SJCRH30 (cell line): Measurements from ENCODE around the gene SUPT20HL2. TPM values are rescaled to one million over a fixed set of nuclear protein-coding genes. Genes with fewer than 3 reads are reported as not detected.
"Not testable (repeated sequence)": the region's sequence is repeated elsewhere in the genome, so short reads cannot be mapped to it uniquely, and the experiment has no call there.

Experiments
- DNase-seq, 2 experiments: peaks; one replicate each; pipeline ENCODE4 v3.0.0-alpha.2; 2015 to 2020
- H3K27ac ChIP-seq: fragments of 250-450 bp; sonication (Bioruptor Pico); 2 replicates; pipeline ENCODE4 v1.5.1; 2020; ENCODE audit warnings: mild to moderate bottlenecking, moderate library complexity
- H3K27me3 ChIP-seq: fragments of 250-450 bp; sonication (Bioruptor Pico); 2 replicates; pipeline ENCODE4 v1.5.1; 2020; ENCODE audit warnings: mild to moderate bottlenecking, moderate library complexity
- H3K36me3 ChIP-seq: fragments of 250-450 bp; sonication (Bioruptor Pico); 2 replicates; pipeline ENCODE4 v1.5.1; 2020; ENCODE audit warnings: mild to moderate bottlenecking, moderate library complexity
- H3K4me1 ChIP-seq: fragments of 250-450 bp; sonication (Bioruptor Pico); 2 replicates; pipeline ENCODE4 v1.5.1; 2020; ENCODE audit warnings: mild to moderate bottlenecking, moderate library complexity
- H3K4me3 ChIP-seq: fragments of 250-450 bp; sonication (Bioruptor Pico); 2 replicates; pipeline ENCODE4 v1.5.1; 2020; ENCODE audit warnings: mild to moderate bottlenecking, moderate library complexity
- H3K9me3 ChIP-seq: fragments of 250-450 bp; sonication (Bioruptor Pico); replicated peaks from 2 replicates; pipeline ENCODE4 v1.5.1; 2020; ENCODE audit warnings: mild to moderate bottlenecking, moderate library complexity
- total RNA-seq: library from RNA; depleted of rRNA; stranded (reverse); fragments of >200 nt; shearing (Covaris generic); gene quantifications from 2 replicates; pipeline ENCODE4 v1.2.3, GENCODE V29; 2014

Gene SUPT20HL2
- total RNA-seq, 1 experiment from 2014 or later, result 0.18 TPM

DNA sequence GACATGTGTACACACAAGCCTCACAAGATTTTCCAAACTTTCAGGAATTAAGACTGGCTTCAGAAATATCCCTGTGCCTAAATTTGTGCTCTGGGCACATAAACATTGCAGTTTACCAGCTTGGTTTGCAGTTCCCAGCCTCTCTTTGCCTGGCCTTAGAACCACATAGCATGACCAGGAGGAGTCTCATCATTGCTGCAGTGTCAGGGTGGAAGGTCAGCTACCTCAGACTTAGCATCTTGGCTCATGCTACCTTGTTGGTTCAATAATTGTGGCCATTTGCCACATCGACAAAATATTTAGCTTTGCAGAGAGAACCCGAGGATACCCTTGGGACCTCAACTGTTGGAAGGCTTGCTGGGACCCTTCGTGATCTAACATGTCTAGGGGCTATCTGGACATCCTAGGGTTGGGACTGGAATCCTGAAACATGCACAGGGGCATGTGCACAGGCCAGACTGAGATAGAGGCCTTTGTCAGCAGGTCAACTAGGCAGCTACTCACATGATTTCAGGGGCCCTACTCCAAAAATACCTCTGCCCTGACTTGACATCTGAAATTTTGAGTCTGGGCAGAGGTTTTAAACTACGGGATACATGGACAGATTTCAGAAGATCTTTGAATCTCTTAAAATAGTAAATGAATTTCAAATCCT, 8.0 kb upstream of the SUPT20HL2 start:
- H3K27me3 ChIP-seq, result no peaks in the 10 kb centered on the region
- no peaks in the 10 kb centered on the region for H3K9me3 ChIP-seq
- no peaks in the 10 kb centered on the region for H3K4me1 ChIP-seq
- DNase-seq, result no peak
- no peak overlapping the region for H3K4me3 ChIP-seq
- H3K36me3 ChIP-seq, result no peaks in the 10 kb centered on the region
- H3K27ac ChIP-seq, result no peak overlapping the region

DNA sequence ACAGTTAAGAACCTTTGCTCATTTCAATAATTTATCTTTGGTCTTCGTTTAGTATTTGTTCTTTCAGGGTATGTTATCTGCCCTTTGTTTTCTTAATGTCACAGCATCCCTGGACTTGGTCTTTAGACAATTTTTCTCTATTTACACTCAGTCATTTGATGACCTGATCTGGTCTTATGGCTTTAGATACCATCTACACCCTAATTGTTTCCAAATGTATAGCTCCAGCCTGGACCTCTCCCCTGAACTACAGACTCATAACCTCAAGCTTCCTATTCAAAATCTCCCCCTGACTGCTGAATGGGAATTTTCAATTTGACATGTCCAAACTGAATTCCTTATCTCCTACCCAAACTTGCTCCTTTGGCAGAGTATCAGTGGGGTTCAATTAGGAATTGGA, 3.7 kb upstream of the SUPT20HL2 start:
- H3K27ac ChIP-seq, result no peak overlapping the region
- DNase-seq, result no peak

DNA sequence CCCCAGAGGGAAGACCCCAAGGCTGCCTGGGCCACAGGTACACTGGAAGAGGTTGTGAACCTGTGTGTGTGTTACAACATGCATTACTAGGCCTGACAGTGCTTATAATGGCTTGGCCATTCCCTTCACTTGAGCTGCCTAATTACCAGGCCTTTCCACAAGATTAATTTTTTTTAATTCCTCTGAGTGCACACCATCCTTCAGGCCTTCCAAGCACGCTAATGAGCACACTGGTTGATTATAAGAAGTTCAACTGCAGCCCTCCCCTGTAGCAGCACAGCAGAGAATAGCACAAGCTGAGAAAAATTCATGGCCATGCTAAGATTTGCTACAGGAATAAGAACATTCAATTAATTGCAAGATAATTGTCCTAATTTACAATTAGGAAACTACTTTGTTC, 2.2 kb upstream of the SUPT20HL2 start:
- no peaks in the 10 kb centered on the region for H3K9me3 ChIP-seq
- no peaks in the 10 kb centered on the region for H3K4me1 ChIP-seq
- no peaks in the 10 kb centered on the region for H3K36me3 ChIP-seq
- no peaks in the 10 kb centered on the region for H3K27me3 ChIP-seq
- no peak for DNase-seq
- H3K4me3 ChIP-seq, result no peak overlapping the region
- no peak overlapping the region for H3K27ac ChIP-seq

More for the DNA sequence above, 3.7 kb upstream of the SUPT20HL2 start:
- no peak overlapping the region for H3K4me3 ChIP-seq
- no peaks in the 10 kb centered on the region for H3K36me3 ChIP-seq
- no peaks in the 10 kb centered on the region for H3K27me3 ChIP-seq
- no peaks in the 10 kb centered on the region for H3K9me3 ChIP-seq
- H3K4me1 ChIP-seq, result no peaks in the 10 kb centered on the region

DNA sequence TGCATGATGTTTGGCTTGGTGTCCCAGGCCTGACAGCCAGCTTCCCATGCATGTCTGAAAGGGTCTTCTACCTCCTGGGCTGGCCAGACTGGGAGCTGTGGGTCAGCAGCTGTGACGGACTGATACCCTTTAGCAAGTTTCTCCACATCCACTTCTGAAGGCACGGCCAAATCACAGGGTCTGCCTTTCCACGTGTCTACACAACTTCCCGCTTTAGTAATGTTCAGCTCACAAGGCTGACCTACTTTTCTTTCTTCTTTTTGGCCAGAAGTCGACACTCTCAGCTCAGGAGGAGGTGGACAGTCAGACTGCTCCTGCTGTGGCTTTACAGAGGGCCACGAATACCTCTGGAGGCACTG, 1.6 kb downstream of the SUPT20HL2 start:
- not testable (repeated sequence) for H3K9me3 ChIP-seq, DNase-seq, H3K27ac ChIP-seq, H3K27me3 ChIP-seq, H3K4me1 ChIP-seq, H3K4me3 ChIP-seq, H3K36me3 ChIP-seq

DNA sequence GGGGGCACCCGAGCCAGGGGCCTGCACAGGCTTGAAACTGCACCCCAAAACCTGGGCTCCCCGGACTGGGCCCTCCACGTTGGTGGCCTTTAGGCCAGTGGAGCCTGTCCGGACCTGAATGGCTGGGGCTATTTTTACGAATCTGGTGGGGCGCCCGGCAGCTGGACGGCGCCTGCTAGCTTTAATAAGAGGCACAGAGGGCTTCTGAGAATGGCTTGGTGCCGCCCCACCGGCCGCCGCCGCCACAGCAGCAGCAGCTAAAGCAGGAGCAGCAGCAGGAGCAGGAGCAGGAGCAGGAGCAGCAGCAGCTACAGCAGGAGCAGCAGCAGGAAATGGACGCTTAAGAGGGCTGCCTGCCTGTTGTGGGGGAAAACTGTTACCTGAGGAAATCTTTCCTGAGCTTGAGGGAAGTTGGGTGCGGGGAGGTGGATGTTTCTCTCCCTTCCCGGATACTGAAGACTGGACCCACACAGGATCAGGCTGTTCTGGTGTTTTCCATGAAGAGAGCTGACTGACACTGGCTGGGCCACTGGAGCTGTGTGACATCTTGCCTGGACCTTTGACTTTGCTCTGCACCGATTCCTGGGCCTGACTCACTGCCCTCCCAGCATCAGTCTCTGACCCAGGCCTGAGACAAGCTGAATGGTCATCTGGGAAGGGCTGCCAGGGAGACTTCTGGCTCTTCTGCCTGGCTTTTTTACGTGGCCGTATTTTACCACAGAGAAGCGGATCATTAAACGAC, 2.2 kb downstream of the SUPT20HL2 start:
- H3K36me3 ChIP-seq, H3K4me3 ChIP-seq, H3K9me3 ChIP-seq, H3K4me1 ChIP-seq, H3K27ac ChIP-seq, H3K27me3 ChIP-seq: not testable (repeated sequence)
- peak in 1 of 2 experiments; percentile 2 for DNase-seq

DNA sequence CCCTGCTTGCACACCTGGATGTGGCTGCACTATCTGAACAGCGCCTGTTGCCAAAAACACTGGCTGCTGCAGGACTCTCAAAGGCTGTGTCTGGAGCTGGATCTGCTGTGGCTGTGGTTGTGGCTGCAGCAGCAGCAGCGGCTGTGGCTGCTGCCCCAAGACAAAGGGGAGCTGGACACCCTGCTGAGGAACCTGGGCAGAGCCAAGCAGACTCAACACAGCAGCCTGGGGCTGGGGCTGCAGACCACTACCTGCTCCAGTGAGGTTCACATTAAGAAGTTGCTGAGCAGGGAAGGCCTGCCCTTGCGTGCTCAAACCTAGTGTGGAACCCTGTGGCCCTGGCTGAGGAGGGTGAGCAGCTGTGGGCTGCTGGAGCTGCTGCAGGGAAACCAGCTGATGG, 3.0 kb downstream of the SUPT20HL2 start:
- H3K9me3 ChIP-seq, H3K36me3 ChIP-seq, H3K4me1 ChIP-seq, DNase-seq, H3K27ac ChIP-seq, H3K4me3 ChIP-seq, H3K27me3 ChIP-seq: not testable (repeated sequence)

DNA sequence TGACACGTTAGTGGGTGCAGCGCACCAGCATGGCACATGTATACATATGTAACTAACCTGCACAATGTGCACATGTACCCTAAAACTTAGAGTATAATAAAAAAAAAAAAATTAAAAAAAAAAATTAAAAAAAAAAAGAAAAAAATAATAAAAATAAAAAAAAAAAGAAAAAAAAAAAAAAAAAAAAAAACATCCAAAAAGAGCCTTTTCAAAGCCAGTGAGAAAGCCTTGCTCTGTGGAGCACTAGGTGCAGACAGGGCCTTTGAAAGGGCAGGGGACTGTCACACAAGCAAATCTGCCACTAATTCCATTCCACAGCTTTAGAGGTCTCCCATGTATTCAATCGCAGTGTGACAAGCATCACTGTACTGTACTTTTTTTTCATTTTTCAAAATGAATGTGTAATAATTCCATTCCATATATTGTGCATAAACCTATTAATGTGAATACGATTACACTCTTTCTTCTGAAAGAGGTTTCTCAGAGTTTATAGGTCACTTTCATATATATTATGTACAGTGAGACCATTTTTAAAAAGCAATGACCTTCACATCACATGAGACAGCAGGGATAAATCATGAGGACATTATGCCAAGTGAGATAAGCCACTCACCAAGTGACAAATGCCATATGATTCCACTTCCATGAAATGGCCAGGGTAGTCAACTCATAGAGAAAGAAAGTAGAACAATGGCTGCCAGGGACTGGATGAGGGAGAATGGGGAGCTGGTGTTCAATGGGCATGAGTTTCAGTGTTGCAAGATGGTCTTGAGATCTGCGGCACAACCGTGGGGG, 4.1 kb downstream of the SUPT20HL2 start:
- not testable (repeated sequence) for H3K36me3 ChIP-seq, H3K27ac ChIP-seq, DNase-seq, H3K4me1 ChIP-seq, H3K9me3 ChIP-seq, H3K4me3 ChIP-seq, H3K27me3 ChIP-seq

DNA sequence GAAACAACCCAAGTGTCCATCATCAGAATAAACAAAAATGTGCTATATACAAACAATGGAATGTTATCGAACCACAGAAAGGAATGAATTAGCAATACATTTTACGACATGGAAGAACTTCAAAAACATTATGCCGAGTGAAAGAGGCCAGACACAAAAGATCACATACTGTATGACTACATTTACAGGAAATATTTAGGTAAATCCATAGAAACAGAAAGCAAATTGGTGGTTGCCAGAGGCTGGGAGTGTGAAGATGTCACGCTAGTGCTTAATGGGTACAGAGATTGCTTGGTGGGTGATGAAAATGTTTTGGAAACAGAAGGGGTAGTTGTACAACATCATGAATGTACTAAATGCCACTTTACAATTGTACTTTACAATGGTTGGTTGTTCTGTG, 5.1 kb downstream of the SUPT20HL2 start:
- H3K27ac ChIP-seq, H3K4me1 ChIP-seq, H3K27me3 ChIP-seq, H3K36me3 ChIP-seq, H3K9me3 ChIP-seq, H3K4me3 ChIP-seq, DNase-seq: not testable (repeated sequence)

DNA sequence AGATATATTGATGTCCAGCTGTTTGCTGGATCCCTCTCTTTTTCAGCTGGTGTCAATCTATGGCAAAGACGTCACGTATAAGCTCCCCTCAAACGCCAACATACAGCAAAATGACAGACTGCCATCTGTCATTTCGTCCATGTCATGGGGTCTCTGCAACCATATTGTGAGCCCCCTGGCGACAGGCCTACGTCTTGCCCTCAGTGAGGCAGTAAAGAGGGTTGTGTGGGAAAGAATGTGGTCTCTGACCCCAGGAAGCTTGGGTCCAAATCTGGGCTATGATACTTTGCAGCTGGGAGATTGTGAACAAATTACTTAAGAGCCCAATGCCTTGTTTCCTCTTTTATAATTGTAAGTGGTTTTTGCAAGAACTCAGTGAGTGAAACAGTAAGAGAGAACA, 7.4 kb downstream of the SUPT20HL2 start:
- Histone ChIP-seq H3K27me3 (no peaks in the 10 kb centered on the region), H3K36me3 (no peaks in the 10 kb centered on the region), H3K4me1 (no peaks in the 10 kb centered on the region), H3K9me3 (no peaks in the 10 kb centered on the region), H3K27ac (no peak overlapping the region), H3K4me3 (no peak overlapping the region)
- DNase-seq, result no peak

DNA sequence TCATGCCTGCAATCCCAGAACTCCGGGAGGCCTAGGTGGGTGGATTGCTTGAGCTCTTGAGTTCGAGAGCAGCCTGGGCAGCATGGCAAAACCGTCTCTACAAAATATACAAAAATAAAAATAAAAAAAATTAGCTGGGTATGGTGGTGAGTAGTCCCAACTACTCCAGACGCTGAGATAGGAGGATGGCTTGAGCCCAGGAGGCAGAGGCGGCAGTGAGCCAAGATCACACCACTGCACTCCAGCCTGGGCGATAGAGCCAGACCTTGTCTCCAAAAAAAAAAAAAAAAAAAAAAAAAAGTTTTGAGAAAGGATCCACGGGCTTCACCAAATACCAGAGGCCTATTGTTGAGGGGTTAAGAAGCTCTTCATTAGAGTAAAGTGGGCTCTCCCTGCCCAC, 8.0 kb downstream of the SUPT20HL2 start:
- Histone ChIP-seq H3K4me3 (no peak overlapping the region), H3K27ac (no peak overlapping the region), H3K4me1 (no peaks in the 10 kb centered on the region), H3K36me3 (no peaks in the 10 kb centered on the region), H3K9me3 (no peaks in the 10 kb centered on the region), H3K27me3 (no peaks in the 10 kb centered on the region)
- no peak for DNase-seq

DNA sequence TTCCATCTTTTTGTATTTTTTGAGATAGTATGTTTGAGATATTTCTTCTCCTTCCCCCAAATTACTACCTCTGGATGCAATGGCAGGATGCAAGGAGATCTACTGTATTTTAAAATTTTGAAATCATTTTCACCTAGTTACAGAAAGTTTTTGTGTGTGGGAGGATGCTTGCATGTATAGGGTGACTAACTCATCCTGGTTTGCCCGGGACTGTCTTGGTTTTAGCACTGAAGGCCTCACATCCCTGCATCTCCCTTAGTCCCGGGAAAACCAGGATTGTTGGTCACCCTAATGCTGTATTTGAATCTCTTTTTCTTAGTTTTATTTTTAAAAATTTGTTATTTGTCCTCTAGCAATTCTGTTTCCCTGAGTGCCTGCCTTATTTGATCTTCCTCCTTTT, 12.1 kb downstream of the SUPT20HL2 start:
- no peak overlapping the region for H3K27ac ChIP-seq
- H3K27me3 ChIP-seq, result no peaks in the 10 kb centered on the region
- no peak overlapping the region for H3K4me3 ChIP-seq
- DNase-seq, result no peak
- H3K36me3 ChIP-seq, result no peaks in the 10 kb centered on the region
- H3K9me3 ChIP-seq, result no peaks in the 10 kb centered on the region
- peaks cover 8% of the 10 kb centered on the region for H3K4me1 ChIP-seq

DNA sequence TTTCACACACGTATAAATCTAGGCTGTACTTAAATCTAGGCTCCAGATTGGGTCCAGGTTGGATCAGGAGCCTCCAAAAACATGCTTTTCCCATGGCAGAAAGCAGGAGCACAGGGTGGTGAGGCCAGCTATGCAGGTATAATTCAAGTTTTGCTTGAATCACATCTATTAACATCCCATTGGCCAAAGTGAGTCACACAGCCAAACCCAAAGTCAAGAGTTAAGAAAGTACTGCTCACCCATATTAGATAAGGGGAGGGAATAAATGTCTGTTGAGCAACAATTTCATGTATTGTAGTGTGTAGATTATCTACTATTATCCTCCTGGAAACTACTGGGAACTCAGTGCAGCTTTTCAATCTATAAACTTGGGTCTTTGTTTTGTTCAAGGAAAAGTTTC, 12.8 kb downstream of the SUPT20HL2 start:
- H3K4me1 ChIP-seq, result peaks cover 8% of the 10 kb centered on the region
- H3K27ac ChIP-seq, result no peak overlapping the region
- H3K36me3 ChIP-seq, result no peaks in the 10 kb centered on the region
- no peaks in the 10 kb centered on the region for H3K9me3 ChIP-seq
- H3K4me3 ChIP-seq, result no peak overlapping the region
- no peaks in the 10 kb centered on the region for H3K27me3 ChIP-seq
- DNase-seq, result no peak

DNA sequence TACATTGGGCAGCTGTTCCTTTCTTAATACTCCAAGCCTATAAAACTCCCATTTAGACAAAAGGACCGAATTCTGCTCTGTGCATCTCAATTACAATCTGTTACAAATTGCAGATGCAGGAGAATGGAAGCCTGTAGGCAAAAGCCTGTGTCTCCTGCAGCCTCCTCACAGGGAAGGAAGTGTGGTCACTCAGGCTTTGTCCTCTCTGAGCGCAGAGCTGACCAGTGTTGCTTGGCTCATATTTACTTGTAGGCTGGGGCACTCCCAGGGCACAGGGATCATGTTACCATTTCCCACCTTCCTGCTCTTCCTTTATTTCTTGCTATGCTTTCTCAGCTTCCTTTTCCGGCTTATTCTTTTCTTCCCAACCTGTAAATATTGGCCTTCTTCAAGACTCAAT, 15.7 kb downstream of the SUPT20HL2 start:
- Histone ChIP-seq H3K4me1 (peaks cover 8% of the 10 kb centered on the region), H3K9me3 (no peaks in the 10 kb centered on the region), H3K27ac (0 out of 2 replicates have a peak overlapping the region, but pooled peaks have one; percentile 2), H3K36me3 (no peaks in the 10 kb centered on the region), H3K4me3 (no peak overlapping the region), H3K27me3 (no peaks in the 10 kb centered on the region)
- peak; percentile 48 to 75 for DNase-seq

DNA sequence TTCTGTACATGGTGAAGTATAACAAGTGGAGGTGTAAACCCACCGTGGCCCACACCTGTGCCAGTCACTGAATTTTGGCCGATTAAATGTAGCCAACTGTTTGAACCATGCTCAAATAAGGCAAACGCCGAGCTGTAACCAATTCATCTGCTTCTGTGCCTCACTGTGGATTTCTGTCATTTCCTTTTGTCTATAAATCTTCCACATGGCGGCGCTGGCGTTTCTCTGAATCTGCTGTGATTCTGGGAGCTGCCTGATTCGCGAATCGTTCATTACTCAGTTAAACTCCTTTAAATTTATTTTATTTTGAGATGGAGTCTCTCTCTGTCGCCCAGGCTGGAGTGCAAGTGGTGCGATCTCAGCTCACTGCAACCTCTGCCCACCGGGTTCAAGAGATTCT, 19.2 kb downstream of the SUPT20HL2 start:
- Histone ChIP-seq H3K27me3 (no peaks in the 10 kb centered on the region), H3K27ac (no peak overlapping the region), H3K9me3 (no peaks in the 10 kb centered on the region), H3K4me1 (peaks cover 8% of the 10 kb centered on the region), H3K36me3 (no peaks in the 10 kb centered on the region), H3K4me3 (no peak overlapping the region)
- DNase-seq, result peak; percentile 30 to 62

DNA sequence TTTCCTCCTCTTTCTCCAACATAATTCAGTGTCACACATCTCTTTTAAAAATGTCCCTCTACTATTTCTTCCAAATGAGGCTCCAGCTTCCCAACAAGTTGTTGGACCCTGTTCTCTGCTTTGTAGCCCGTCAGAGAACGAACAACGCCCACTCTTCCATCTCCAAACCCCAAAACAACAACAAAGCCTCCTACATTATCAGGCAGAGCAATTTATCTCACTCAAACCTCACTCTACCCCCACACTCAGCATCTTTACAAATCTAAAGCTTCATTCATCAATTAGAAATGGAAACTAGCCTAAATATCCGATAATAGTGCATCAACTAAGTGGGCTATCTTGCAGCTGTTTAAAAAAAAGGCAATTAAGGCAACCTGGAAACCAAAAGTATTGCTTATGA, 20.5 kb downstream of the SUPT20HL2 start:
- Histone ChIP-seq H3K27ac (no peak overlapping the region), H3K27me3 (no peaks in the 10 kb centered on the region)

More for the DNA sequence above, 20.5 kb downstream of the SUPT20HL2 start:
- H3K9me3 ChIP-seq, result no peaks in the 10 kb centered on the region
- no peak for DNase-seq
- H3K36me3 ChIP-seq, result no peaks in the 10 kb centered on the region
- no peak overlapping the region for H3K4me3 ChIP-seq
- peaks cover 7% of the 10 kb centered on the region for H3K4me1 ChIP-seq
